Stimulated activated effector memory CD8-positive, alpha-beta T cell treated with anti-CD3 and anti-CD28 coated beads, Interleukin-12 subunit alpha, Interleukin-12 subunit beta, amount 100 ng/mL, for 72 hours (primary cell): Measurements from ENCODE around the gene MARS1.
"Not testable (repeated sequence)": the region's sequence is repeated elsewhere in the genome, so short reads cannot be mapped to it uniquely, and the experiment has no call there.

Experiments used
- ATAC-seq: fragments of 150-1000 bp; cut with Tn5 transposase; 2 replicates; pipeline ENCODE4 v1.10.0; 2021
- DNase-seq, 2 donors: peaks; one replicate each; pipeline ENCODE4 v3.0.0; 2021 to 2022; ENCODE audit warnings: low spot score in 2 of 2
- H3K27ac Mint-ChIP-seq: one replicate; pipeline ENCODE4 v1.8.0; 2022; ENCODE audit warnings: mild to moderate bottlenecking, mixed read lengths
- H3K36me3 Mint-ChIP-seq: one replicate; pipeline ENCODE4 v1.8.0; 2022; ENCODE audit warnings: mild to moderate bottlenecking, mixed read lengths
- H3K4me1 Mint-ChIP-seq: one replicate; pipeline ENCODE4 v1.8.0; 2022; ENCODE audit warnings: mixed read lengths
- H3K4me3 Mint-ChIP-seq: one replicate; pipeline ENCODE4 v1.8.0; 2022; ENCODE audit warnings: mild to moderate bottlenecking, mixed read lengths
- H3K9me3 Mint-ChIP-seq: one replicate; pipeline ENCODE4 v1.8.0; 2022; ENCODE audit warnings: mixed read lengths

The MARS1 gene

GRCh38 chr12:57489157-57489641 is 1.3 kb downstream of the MARS1 start:
- Mint-ChIP-seq H3K9me3 (no peaks in the 10 kb centered on the region), H3K27ac (peak overlapping the region; percentile 94), H3K4me1 (peaks cover 40% of the 10 kb centered on the region), H3K36me3 (peaks cover 70% of the 10 kb centered on the region), H3K4me3 (peak overlapping the region; percentile 88)
- DNase-seq: no peak
- ATAC-seq: no peak

- H3K4me1 Mint-ChIP-seq: peaks cover 40% of the 10 kb centered on the region
- H3K36me3 Mint-ChIP-seq: peaks cover 80% of the 10 kb centered on the region
- no peak overlapping the region for H3K4me3 Mint-ChIP-seq
- ATAC-seq (no peak), DNase-seq (no peak)
- H3K9me3 Mint-ChIP-seq: no peaks in the 10 kb centered on the region
- peak overlapping the region; percentile 94 for H3K27ac Mint-ChIP-seq
These were observed 2.3 kb downstream of the MARS1 start for GRCh38 chr12:57490126-57490525.

- H3K4me1 Mint-ChIP-seq: peaks cover 40% of the 10 kb centered on the region
- DNase-seq (no peak), ATAC-seq (no peak)
- H3K4me3 Mint-ChIP-seq: no peak overlapping the region
- H3K9me3 Mint-ChIP-seq: no peaks in the 10 kb centered on the region
- no peak overlapping the region for H3K27ac Mint-ChIP-seq
- peaks cover 95% of the 10 kb centered on the region for H3K36me3 Mint-ChIP-seq
These were observed 3.8 kb downstream of the MARS1 start for GRCh38 chr12:57491393-57492280.

- Mint-ChIP-seq H3K36me3 (peaks cover 97% of the 10 kb centered on the region), H3K4me1 (peaks cover 30% of the 10 kb centered on the region)
- not testable (repeated sequence) for H3K4me3 Mint-ChIP-seq, H3K27ac Mint-ChIP-seq, DNase-seq, H3K9me3 Mint-ChIP-seq, ATAC-seq
These were observed 7.3 kb downstream of the MARS1 start for GRCh38 chr12:57495051-57495701.

GRCh38 chr12:57496822-57497221 is 9.0 kb downstream of the MARS1 start:
- H3K4me1 Mint-ChIP-seq: peaks cover 17% of the 10 kb centered on the region
- ATAC-seq: peak; percentile 59
- peak overlapping the region; percentile 36 for H3K27ac Mint-ChIP-seq
- no peak for DNase-seq
- no peaks in the 10 kb centered on the region for H3K9me3 Mint-ChIP-seq
- H3K4me3 Mint-ChIP-seq: no peak overlapping the region
- H3K36me3 Mint-ChIP-seq: peaks cover 97% of the 10 kb centered on the region

GRCh38 chr12:57497223-57498131 is 9.6 kb downstream of the MARS1 start:
- ATAC-seq (no peak), DNase-seq (no peak)
- H3K27ac Mint-ChIP-seq: peak overlapping the region; percentile 49
- no peak overlapping the region for H3K4me3 Mint-ChIP-seq
- H3K9me3 Mint-ChIP-seq: no peaks in the 10 kb centered on the region
- peaks cover 21% of the 10 kb centered on the region for H3K4me1 Mint-ChIP-seq
- peaks cover 97% of the 10 kb centered on the region for H3K36me3 Mint-ChIP-seq

GRCh38 chr12:57498132-57498502 is 10.2 kb downstream of the MARS1 start:
- Mint-ChIP-seq H3K9me3 (no peaks in the 10 kb centered on the region), H3K27ac (peak overlapping the region; percentile 49), H3K4me1 (peaks cover 15% of the 10 kb centered on the region), H3K36me3 (peaks cover 97% of the 10 kb centered on the region), H3K4me3 (no peak overlapping the region)
- ATAC-seq (no peak), DNase-seq (no peak)

GRCh38 chr12:57498571-57498970 is 10.7 kb downstream of the MARS1 start:
- peak overlapping the region; percentile 49 for H3K27ac Mint-ChIP-seq
- no peak overlapping the region for H3K4me3 Mint-ChIP-seq
- ATAC-seq (no peak), DNase-seq (no peak)
- no peaks in the 10 kb centered on the region for H3K9me3 Mint-ChIP-seq
- H3K36me3 Mint-ChIP-seq: peaks cover 99% of the 10 kb centered on the region
- peaks cover 15% of the 10 kb centered on the region for H3K4me1 Mint-ChIP-seq

GRCh38 chr12:57500213-57500612 is 12.3 kb downstream of the MARS1 start:
- Mint-ChIP-seq H3K9me3 (no peaks in the 10 kb centered on the region), H3K4me1 (peaks cover 15% of the 10 kb centered on the region), H3K36me3 (peaks cover 100% of the 10 kb centered on the region), H3K27ac (no peak overlapping the region), H3K4me3 (no peak overlapping the region)
- ATAC-seq (no peak), DNase-seq (no peak)

GRCh38 chr12:57502311-57502969 is 14.6 kb downstream of the MARS1 start:
- DNase-seq, H3K4me1 Mint-ChIP-seq, H3K4me3 Mint-ChIP-seq, ATAC-seq, H3K27ac Mint-ChIP-seq, H3K9me3 Mint-ChIP-seq: not testable (repeated sequence)
- peaks cover 95% of the 10 kb centered on the region for H3K36me3 Mint-ChIP-seq

GRCh38 chr12:57506541-57506940 is 18.7 kb downstream of the MARS1 start:
- not testable (repeated sequence) for H3K4me3 Mint-ChIP-seq, DNase-seq, H3K27ac Mint-ChIP-seq, H3K4me1 Mint-ChIP-seq, H3K9me3 Mint-ChIP-seq, ATAC-seq
- peaks cover 93% of the 10 kb centered on the region for H3K36me3 Mint-ChIP-seq

- H3K4me3 Mint-ChIP-seq, ATAC-seq, H3K27ac Mint-ChIP-seq, H3K4me1 Mint-ChIP-seq, DNase-seq, H3K9me3 Mint-ChIP-seq: not testable (repeated sequence)
- peaks cover 93% of the 10 kb centered on the region for H3K36me3 Mint-ChIP-seq
These were observed 19.9 kb downstream of the MARS1 start for GRCh38 chr12:57507796-57508195.

GRCh38 chr12:57511161-57511560 is 23.3 kb downstream of the MARS1 start:
- DNase-seq: no peak
- no peak for ATAC-seq
- Mint-ChIP-seq H3K27ac (peak overlapping the region; percentile 78), H3K4me3 (no peak overlapping the region), H3K9me3 (no peaks in the 10 kb centered on the region), H3K4me1 (peaks cover 9% of the 10 kb centered on the region), H3K36me3 (peaks cover 93% of the 10 kb centered on the region)

GRCh38 chr12:57511588-57512325 is 23.9 kb downstream of the MARS1 start:
- Mint-ChIP-seq H3K4me3 (no peak overlapping the region), H3K36me3 (peaks cover 93% of the 10 kb centered on the region), H3K27ac (peak overlapping the region; percentile 78), H3K4me1 (peaks cover 12% of the 10 kb centered on the region), H3K9me3 (no peaks in the 10 kb centered on the region)
- DNase-seq (no peak), ATAC-seq (no peak)
